Right lobe of liver (tissue), 6 donors: ENCODE measurements around the gene CYP46A1. TPM values are rescaled to one million over a fixed set of nuclear protein-coding genes. Genes with fewer than 3 reads are reported as not detected.
A peak's percentile ranks its signal among the peaks of the same experiment; 100 is the strongest.

Experiments
- ATAC-seq, 4 donors: fragments of 200-7000 bp; cut with Tn5 transposase; one replicate each; pipeline ENCODE4 v1.9.1; 2020; ENCODE audit warnings: mild to moderate bottlenecking in 4 of 4, moderate library complexity in 4 of 4
- DNase-seq, 3 donors: peaks; one replicate each; pipeline ENCODE4 v3.0.0-alpha.2; 2020
- H3K27ac ChIP-seq, 3 donors: fragments of 200-600 bp; one replicate each; pipeline ENCODE4 v1.8.0; 2022
- H3K27me3 ChIP-seq, 2 donors: fragments of 200-600 bp; one replicate each; pipeline ENCODE4 v1.8.0; 2022
- H3K36me3 ChIP-seq, 4 donors: fragments of 200-600 bp; sonication (generic) in 1 of 4; one replicate each; pipeline versions ENCODE4 v1.5.1 to v1.8.0; 2017 to 2022; ENCODE audit warnings: control low read depth in 1 of 4
- H3K4me1 ChIP-seq, 4 donors: fragments of 200-600 bp; sonication (generic) in 1 of 4; one replicate each; pipeline versions ENCODE4 v1.5.1 to v1.8.0; 2017 to 2022; ENCODE audit warnings: control low read depth in 1 of 4
- H3K4me3 ChIP-seq, 3 donors: fragments of 200-600 bp; one replicate each; pipeline ENCODE4 v1.8.0; 2022
- H3K9me3 ChIP-seq, 4 donors: fragments of 200-600 bp; sonication (generic) in 1 of 4; one replicate each; pipeline versions ENCODE4 v1.5.1 to v1.8.0; 2017 to 2022; ENCODE audit warnings: control low read depth in 1 of 4
- CTCF ChIP-seq, 4 donors: fragments of 200-600 bp in 3 of 4; fragments of 450-650 bp in 1 of 4; IDR thresholded peaks; one replicate each; pipeline versions ENCODE4 v1.5.1 to v1.8.0; 2016 to 2022; ENCODE audit warnings: antibody characterized with exemption in 4 of 4, mild to moderate bottlenecking in 2 of 4
- POLR2A ChIP-seq: fragments of 450-650 bp; IDR thresholded peaks from one replicate; pipeline ENCODE4 v1.6.1; 2017; ENCODE audit warnings: antibody characterized with exemption, mild to moderate bottlenecking
- whole genome bisulfite sequencing: methylation state at CpG from one replicate; pipeline ENCODE4 v1.1.6; 2018; ENCODE audit warnings: low coverage, low lambda C conversion rate; ENCODE audit not compliant: insufficient coverage; ENCODE audit errors: missing lambda C conversion rate; 5-methylcytosine and 5-hydroxymethylcytosine counted together
- intact Hi-C, 2 donors: fragments of 100-400 bp; cut with DNase I; formaldehyde crosslinking; loops; one replicate each; pipeline versions ENCODE4 v1.11.2 to v1.14.1; 2022
- total RNA-seq, 6 experiments: library from RNA; depleted of rRNA in 2 of 6; stranded (reverse); fragments of >200 nt in 2 of 6; fragmentation: NEBNext Ultra II Directional in 3 of 6; extraction: Animal tissue kit (Norgen Biotek cat#: 25700) in 3 of 6; gene quantifications; one replicate each; pipeline versions ENCODE4 v1.1.0 to v1.2.4, GENCODE V29; 2016 to 2023
- donor health status: DM: no; HTN: yes; CAD: no.
- donor health status: DM: no; HTN: no; CAD: no.
- donor health status: DM: no; HTN: no; CAD: no.
- donor health status: DM: no; HTN: yes; CAD: no.
- donor health status: DM: no; HTN: yes; CAD: no.

Gene CYP46A1
- total RNA-seq, 6 experiments from 2014 or later, result 0.06 to 1.6 (median 0.42) TPM; not detected in 1

- intact Hi-C loops, result no loop called here
- H3K36me3 ChIP-seq, result no peaks in the 10 kb centered on the region
- H3K4me1 ChIP-seq, result no peaks in the 10 kb centered on the region
- DNase-seq (peak in 1 of 3 donors; percentile 53), ATAC-seq (peak in 3 of 4 donors; percentile 10 to 17 (median 16))
- no peaks in the 10 kb centered on the region for H3K9me3 ChIP-seq
- TF ChIP-seq POLR2A (no peak), CTCF (IDR thresholded peaks at IDR 0.05) (no peak)
- no peak overlapping the region for H3K27ac ChIP-seq
- H3K27me3 ChIP-seq, result no peaks in the 10 kb centered on the region
- WGBS, result 75% methylated on average over 4 of the region's 21 CpGs
- H3K4me3 ChIP-seq, result peak overlapping the region; percentile 27 to 41 (median 35)
Observed at GRCh38 chr14:99737956-99738667, 54.0 kb downstream of the CYP46A1 start.

- Histone ChIP-seq H3K4me3 (no peak overlapping the region), H3K27me3 (no peaks in the 10 kb centered on the region), H3K9me3 (no peaks in the 10 kb centered on the region), H3K27ac (no peak overlapping the region), H3K36me3 (no peaks in the 10 kb centered on the region), H3K4me1 (no peaks in the 10 kb centered on the region)
- 29% methylated on average over 1 of the region's 10 CpGs for WGBS
- TF ChIP-seq CTCF (IDR thresholded peaks at IDR 0.05), result no peak
- no peak for TF ChIP-seq POLR2A
- DNase-seq (no peak), ATAC-seq (peak in 2 of 4 donors; percentile 15 to 23)
- intact Hi-C loops, result no loop called here
Observed at GRCh38 chr14:99740411-99740810, 56.3 kb downstream of the CYP46A1 start.

- Histone ChIP-seq H3K36me3 (no peaks in the 10 kb centered on the region), H3K4me1 (no peaks in the 10 kb centered on the region), H3K27me3 (no peaks in the 10 kb centered on the region), H3K27ac (no peak overlapping the region), H3K9me3 (no peaks in the 10 kb centered on the region), H3K4me3 (no peak overlapping the region)
- intact Hi-C loops, result no loop called here
- DNase-seq (no peak), ATAC-seq (no peak)
- 65% methylated on average over 6 of the region's 14 CpGs for WGBS
- TF ChIP-seq CTCF (IDR thresholded peaks at IDR 0.05) (no peak), POLR2A (no peak)
Observed at GRCh38 chr14:99741227-99741976, 57.3 kb downstream of the CYP46A1 start.

- H3K36me3 ChIP-seq, result no peaks in the 10 kb centered on the region
- H3K4me3 ChIP-seq, result no peak overlapping the region
- intact Hi-C loops, result no loop called here
- no peak for TF ChIP-seq POLR2A
- TF ChIP-seq CTCF (IDR thresholded peaks at IDR 0.05), result no peak
- WGBS, result no CpG with 5 or more reads among the region's 3 CpGs
- H3K27ac ChIP-seq, result no peak overlapping the region
- no peaks in the 10 kb centered on the region for H3K4me1 ChIP-seq
- H3K27me3 ChIP-seq, result no peaks in the 10 kb centered on the region
- no peak for ATAC-seq
- DNase-seq, result no peak
- no peaks in the 10 kb centered on the region for H3K9me3 ChIP-seq
Observed at GRCh38 chr14:99742074-99742473, 58.0 kb downstream of the CYP46A1 start.
